K562 (cell line): ENCODE measurements around the gene ANKRD31. TPM values are rescaled to one million over a fixed set of nuclear protein-coding genes. Genes with fewer than 3 reads are reported as not detected.

Experiments
- GABPB1 ChIP-seq: sonication (generic); formaldehyde crosslinking; IDR thresholded peaks from 2 replicates; pipeline ENCODE4 v1.8.0; 2022; ENCODE audit warnings: mild to moderate bottlenecking, missing genetic modification reagents
- GATAD2B ChIP-seq: fragments of 450-650 bp; IDR thresholded peaks from 2 replicates; pipeline ENCODE4 v1.6.1; 2017; ENCODE audit warnings: mild to moderate bottlenecking, borderline replicate concordance
- SREBF2 ChIP-seq: sonication (generic); formaldehyde crosslinking; IDR thresholded peaks from 2 replicates; pipeline ENCODE4 v1.4.0; 2020; ENCODE audit warnings: mild to moderate bottlenecking, missing genetic modification reagents
- ZNF24 ChIP-seq: fragments of 450-650 bp; IDR thresholded peaks from 2 replicates; pipeline ENCODE4 v1.6.1; 2016
- ZNF318 ChIP-seq, 2 experiments: fragments of 450-650 bp; IDR thresholded peaks; 2 replicates each; pipeline ENCODE4 v1.6.1; 2016; ENCODE audit warnings: mild to moderate bottlenecking in 2 of 2, borderline replicate concordance in 1 of 2, low read depth in 1 of 2, moderate library complexity in 1 of 2
- polyA plus RNA-seq, 8 experiments: library from polyadenylated mRNA; depleted of rRNA in 4 of 8; stranded (reverse) in 5 of 8; unstranded in 3 of 8; fragments of >200 nt; fragmentation: Nextera tagmentation in 2 of 8; fragmentation: Illumina TruSeq in 1 of 8; extraction: Ambion mirVana in 2 of 8; extraction: Trizol in 1 of 8; gene quantifications; 2 replicates each; pipeline versions ENCODE4 v1.2.1 to v1.2.3, GENCODE V29; 2011 to 2014; ENCODE audit warnings: inconsistent platforms in 1 of 8, missing spikeins in 1 of 8
- total RNA-seq, 7 experiments: library from RNA; depleted of rRNA in 6 of 7; stranded (reverse); fragments of >200 nt in 6 of 7; fragmentation: Illumina TruSeq in 2 of 7; extraction: Trizol in 2 of 7; gene quantifications; 2 replicates each; pipeline versions ENCODE4 v1.2.1 to v1.2.3, GENCODE V29; 2011 to 2021; ENCODE audit warnings: low replicate concordance in 1 of 7
- TF ChIP-seq, protein P1 (sequence below): fragments of 450-650 bp; IDR thresholded peaks from 2 replicates; pipeline ENCODE4 v1.6.1; 2016; ENCODE audit warnings: missing biosample characterization, missing genetic modification characterization

The ANKRD31 gene
- total and polyA plus RNA-seq, 9 of the 15 experiments (the other 6 are each of a cell fraction or from before 2014, with no cell fraction given): under 0.01 to 0.11 (median 0.05) TPM; not detected in 1

DNA sequence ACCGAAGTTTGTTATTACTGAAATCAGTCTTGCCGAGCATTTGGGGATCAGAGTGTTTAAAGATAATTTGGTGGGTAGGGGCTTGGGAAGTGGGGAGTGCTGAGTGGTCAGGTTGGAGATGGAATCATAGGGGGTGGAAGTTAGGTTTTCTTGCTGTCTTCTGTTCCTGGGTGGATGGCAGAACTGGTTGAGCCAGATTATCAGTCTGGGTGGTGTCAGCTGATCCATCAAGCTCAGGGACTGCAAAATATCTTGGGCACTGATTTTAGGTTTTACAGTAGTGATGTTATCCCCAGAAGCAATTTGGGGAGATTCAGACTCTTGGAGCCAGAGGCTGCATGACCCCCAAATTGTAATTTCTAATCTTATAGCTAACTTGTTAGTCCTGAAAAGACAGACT, 5.4 kb upstream of the ANKRD31 start (continued):
- TF ChIP-seq ZNF318 (IDR thresholded peaks at IDR 0.05; ENCODE audit: borderline replicate concordance in 1 of 2, low read depth in 1 of 2) (no peak), GATAD2B (no peak), SREBF2 (CRISPR knock-in tag) (no peak), ZNF24 (no peak), GABPB1 (CRISPR knock-in tag) (no peak)
- TF ChIP-seq, protein P1, sequence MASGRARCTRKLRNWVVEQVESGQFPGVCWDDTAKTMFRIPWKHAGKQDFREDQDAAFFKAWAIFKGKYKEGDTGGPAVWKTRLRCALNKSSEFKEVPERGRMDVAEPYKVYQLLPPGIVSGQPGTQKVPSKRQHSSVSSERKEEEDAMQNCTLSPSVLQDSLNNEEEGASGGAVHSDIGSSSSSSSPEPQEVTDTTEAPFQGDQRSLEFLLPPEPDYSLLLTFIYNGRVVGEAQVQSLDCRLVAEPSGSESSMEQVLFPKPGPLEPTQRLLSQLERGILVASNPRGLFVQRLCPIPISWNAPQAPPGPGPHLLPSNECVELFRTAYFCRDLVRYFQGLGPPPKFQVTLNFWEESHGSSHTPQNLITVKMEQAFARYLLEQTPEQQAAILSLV: no peak
